Fibroblast of lung (primary cell): ENCODE results near the gene RPS4Y1.

ENCODE experiments used
- CTCF ChIP-seq, 2 donors: IDR thresholded peaks in 1 of 2; conservative IDR thresholded peaks in 1 of 2; 1 replicate in 1 of 2; 2 replicates in 1 of 2; pipeline ENCODE4 v1.5.1; 2011 to 2012; ENCODE audit warnings: low read length in 2 of 2, control low read depth in 1 of 2, inconsistent platforms in 1 of 2, low read depth in 1 of 2, mild to moderate bottlenecking in 1 of 2
- EZH2 ChIP-seq: IDR thresholded peaks from 2 replicates; pipeline ENCODE4 v1.5.1; 2012; ENCODE audit warnings: low read length, control low read depth, mild to moderate bottlenecking; ENCODE audit errors: missing control alignments

DNA sequence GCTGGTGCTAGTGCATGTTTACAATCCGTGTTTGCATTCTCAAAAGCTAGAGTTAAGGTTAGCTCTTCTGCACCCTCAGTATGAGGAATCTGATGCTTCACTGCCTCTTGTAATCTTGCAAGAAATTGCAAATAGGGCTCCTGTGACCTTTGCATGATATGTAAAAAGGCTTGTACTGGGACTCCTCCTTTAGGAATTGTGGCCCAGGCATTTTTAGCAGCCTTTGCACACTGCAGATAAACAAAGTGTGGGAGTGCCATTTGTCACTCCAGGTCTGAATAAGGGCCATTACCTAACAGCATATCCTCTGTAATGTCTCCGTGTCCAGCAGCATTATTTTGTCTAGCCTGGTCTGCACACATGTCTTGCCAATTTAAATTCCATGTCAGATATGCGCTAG lies 44.5 kb downstream of the RPS4Y1 start:
- no peak for TF ChIP-seq EZH2
- TF ChIP-seq CTCF (conservative IDR thresholded peaks at IDR 0.05 in 1 of 2, IDR thresholded peaks at IDR 0.05 in 1 of 2; ENCODE audit: low read depth in 1 of 2, low read length in 2 of 2) = no peak
